GM18909 (cell line): ENCODE measurements around the gene PAMR1.
"Not testable (repeated sequence)": the region's sequence is repeated elsewhere in the genome, so short reads cannot be mapped to it uniquely, and the experiment has no call there.

Experiments
- ATAC-seq: cut with Tn5 transposase; IDR thresholded peaks from one replicate; pipeline ENCODE4 v1.9.1; 2021; ENCODE audit warnings: mild to moderate bottlenecking; ENCODE audit not compliant: unreplicated experiment, poor library complexity

PAMR1 gene

DNA sequence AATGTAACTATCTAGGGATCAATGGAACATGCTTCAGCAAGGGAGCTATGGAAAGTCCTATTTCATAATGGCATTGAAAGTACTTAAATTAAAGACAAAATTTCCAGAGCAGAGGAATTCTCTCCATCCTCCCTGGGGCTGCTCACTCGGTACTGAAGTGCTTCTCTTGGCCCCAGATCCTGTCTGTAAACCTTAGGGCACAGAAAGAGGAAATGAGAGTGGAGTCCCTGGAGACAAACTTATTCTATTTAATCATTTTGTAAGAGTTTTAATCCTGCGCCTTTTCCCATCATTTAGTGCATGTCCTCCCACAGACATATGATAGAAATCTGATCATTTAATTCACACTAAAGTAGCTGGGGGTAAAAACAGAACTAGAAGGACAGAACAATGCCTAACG, 20.9 kb upstream of the PAMR1 start:
- ATAC-seq, result no peak

- ATAC-seq, result no peak
Observed at GRCh38 chr11:35545391-35546003, 20.1 kb upstream of the PAMR1 start.

GRCh38 chr11:35543481-35543880, 18.1 kb upstream of the PAMR1 start:
- ATAC-seq, result no peak

DNA sequence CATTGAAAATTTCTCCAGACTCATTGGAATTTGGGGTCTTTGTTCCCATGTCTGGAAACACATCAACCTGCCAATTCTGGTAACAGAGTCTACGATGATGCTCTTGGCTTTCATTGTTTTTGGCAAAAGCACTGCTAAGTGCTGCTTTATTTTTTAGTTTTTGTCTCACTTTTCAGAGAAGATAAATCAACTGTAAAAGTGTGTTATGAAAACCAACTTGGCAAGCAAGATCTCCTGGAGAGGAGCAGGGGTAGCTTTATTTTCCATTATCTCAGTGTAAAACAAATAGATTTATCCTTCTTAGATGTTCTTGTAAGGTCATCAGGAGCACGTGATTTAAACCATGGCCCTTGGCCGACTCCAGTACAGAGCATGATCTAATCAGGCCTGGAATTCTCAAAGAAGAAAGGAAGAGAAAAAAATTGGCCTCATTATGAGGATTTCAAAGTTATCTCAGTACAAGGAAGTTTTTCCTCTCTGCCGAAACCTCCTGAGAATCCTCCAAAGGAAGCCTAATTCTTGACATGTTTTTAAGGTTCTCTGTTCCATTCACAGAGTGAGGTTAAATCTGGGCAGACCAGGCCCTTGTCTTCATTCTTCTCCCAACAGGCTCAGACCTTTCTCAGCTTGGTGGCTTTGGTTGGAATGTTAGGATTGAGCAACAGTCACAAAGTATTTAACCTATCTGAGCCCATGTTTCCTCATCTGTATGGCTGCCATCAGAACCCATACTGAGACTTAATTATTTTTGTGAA, 16.4 kb upstream of the PAMR1 start:
- ATAC-seq, result no peak

DNA sequence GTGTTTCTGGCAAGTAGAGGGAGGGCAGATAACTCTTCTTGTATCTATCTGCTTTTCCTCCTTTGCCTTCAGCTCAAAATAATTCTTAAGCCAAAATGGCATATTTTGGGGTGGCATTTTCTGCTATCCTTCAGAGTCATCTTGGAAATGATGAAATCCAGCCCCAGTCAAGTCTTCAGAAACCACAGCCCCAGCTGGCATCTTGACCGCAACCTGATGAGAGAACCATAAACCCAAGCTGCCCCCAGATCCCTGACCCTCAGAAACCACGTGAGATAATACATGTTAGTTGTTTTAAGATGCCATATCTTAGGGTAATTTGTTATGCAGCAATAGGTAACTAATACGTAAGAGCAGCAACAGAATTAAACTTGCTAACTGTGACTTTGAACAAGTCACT, 15.1 kb upstream of the PAMR1 start:
- no peak for ATAC-seq

GRCh38 chr11:35539781-35540281, 14.4 kb upstream of the PAMR1 start:
- ATAC-seq, result no peak

GRCh38 chr11:35539256-35539655, 13.8 kb upstream of the PAMR1 start:
- ATAC-seq, result no peak

DNA sequence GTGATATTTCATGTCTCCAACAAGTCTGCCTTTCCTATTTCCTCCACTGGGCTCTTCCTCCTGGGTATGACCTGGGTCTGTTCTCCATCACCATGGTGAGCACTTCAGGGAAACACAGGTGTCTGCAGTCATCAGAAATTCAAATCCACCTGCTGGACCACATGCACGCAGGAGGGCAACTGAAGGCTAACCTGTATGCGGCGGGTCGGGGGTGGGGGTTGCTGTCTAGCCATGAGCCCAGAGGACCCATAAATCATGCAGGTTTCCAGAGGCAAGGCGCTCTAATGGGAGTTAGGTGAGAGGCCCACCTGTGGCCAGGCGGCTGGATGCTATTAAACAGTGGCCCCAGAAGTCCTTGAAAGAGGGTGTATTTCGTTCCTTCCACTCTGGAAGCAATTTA, 11.1 kb upstream of the PAMR1 start:
- no peak for ATAC-seq

- no peak for ATAC-seq
Observed at GRCh38 chr11:35531246-35531645, 5.8 kb upstream of the PAMR1 start.

GRCh38 chr11:35529971-35530495, 4.6 kb upstream of the PAMR1 start:
- ATAC-seq, result no peak

GRCh38 chr11:35526370-35526792, 965 bp upstream of the PAMR1 start:
- no peak for ATAC-seq

GRCh38 chr11:35524780-35525179, 636 bp downstream of the PAMR1 start:
- no peak for ATAC-seq

DNA sequence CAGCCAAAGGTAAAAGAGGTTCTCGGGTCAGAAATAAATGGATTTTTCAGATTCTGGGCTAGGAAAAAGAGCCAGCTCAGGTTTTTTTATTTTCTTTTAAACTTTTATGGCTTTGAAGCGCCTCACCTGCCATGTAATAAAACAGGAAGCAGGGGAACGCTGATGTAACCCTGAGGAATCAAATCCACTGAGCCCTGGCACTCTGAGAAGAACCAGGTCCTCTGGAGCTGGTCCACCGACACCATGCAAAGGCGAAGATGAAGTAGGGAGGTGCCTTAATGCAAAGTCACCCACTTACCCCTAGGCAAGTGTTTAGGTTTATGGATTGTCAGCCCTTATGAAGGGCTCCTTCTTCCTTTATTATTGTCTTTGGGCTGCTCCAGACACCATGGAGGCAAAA, 1.6 kb downstream of the PAMR1 start:
- ATAC-seq, result no peak

DNA sequence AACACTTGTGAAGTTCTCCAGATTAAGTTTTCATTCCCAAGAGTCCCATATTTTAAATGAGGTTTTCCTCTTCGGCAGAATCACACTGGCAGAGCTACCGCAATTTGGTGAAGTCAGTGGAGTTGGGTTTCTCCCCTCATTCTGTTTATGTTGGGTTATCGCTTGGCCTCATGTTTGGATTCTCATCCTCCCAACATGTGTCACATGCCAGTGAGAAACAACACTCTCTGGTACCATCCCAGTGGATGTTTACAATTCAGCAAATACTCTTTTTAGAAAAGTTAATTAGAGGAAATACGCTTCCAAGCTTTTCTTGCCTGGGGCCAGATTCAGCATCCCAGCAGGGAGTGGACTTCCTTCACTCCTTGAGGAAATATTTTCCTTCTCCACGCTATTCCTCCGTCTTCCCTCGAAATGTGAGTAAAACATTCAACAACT, 2.1 kb downstream of the PAMR1 start:
- no peak for ATAC-seq

DNA sequence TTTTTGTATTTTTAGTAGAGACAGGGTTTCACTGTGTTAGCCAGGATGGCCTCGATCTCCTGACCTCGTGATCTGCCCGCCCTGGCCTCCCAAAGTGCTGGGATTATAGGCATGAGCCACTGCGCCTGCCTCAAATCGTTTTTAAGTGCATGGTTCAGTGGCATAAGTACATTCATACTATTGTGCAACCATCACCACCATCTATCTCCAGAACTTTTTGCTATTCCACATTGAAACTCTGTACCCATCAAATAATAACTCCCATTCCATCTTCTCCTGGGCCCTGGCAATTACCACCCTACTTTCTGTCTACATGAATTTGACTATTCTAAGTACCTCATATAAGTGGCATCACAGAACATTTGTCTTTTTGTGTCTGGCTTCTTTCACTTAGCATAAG, 3.3 kb downstream of the PAMR1 start:
- ATAC-seq, result not testable (repeated sequence)

GRCh38 chr11:35520376-35520775, 5.0 kb downstream of the PAMR1 start:
- no peak for ATAC-seq

DNA sequence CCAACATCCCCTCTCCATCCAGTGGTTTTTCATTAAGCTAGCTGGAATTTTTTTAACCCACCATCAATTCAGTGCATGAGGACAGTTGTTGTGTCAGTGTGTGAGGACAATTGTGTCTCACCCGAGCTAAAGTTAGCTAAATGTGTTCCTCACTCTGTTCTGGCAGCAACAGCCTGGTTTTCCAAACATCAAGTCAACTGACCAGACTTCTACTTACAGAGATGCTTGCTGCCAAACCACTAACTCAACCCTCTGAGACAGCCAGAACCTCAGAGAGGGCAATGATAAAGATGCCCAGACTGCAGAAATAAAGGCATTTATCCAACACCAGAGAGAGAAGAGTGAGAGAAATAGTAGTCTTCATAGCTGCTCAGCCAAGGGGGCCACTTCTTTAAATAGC, 6.7 kb downstream of the PAMR1 start:
- no peak for ATAC-seq

DNA sequence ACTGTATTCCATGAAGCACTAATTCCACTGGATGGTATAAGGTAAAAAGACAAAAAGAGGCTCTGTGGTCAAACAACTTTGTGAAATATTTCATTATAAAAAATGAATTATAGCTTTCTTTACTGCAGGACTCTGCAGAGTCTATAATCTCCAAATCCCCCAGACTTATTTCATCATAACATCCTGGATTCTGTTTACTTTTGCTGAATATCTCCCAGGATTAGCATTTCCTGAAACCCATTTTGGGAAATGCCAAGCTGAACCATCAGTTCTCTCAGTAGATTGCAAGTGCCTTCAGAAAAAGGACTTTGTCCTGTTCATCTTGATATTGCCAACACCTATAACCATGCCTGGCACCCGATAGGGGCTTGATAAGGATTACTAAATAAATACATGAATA, 7.9 kb downstream of the PAMR1 start:
- ATAC-seq, result no peak

- no peak for ATAC-seq
Observed at GRCh38 chr11:35516403-35516802, 9.0 kb downstream of the PAMR1 start.

DNA sequence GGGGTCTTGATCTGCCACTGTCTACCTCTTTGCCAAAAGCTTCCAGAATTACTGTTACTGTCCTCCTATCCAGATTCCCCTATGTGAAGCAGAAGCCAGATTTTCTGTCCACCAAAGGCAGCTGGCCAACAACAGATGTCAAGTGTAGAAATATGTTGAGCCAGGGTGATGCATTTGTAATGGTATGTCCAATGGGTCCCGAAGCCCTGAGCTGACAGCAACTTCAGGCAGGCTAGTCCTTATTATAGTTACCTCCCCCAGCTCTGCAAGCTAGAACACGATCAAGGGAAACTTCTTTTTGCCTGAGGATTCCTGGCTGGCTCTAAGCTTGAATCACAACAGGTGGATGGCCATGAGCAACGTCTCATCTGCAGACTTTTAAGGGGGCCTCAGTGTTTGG, 10.2 kb downstream of the PAMR1 start:
- no peak for ATAC-seq

DNA sequence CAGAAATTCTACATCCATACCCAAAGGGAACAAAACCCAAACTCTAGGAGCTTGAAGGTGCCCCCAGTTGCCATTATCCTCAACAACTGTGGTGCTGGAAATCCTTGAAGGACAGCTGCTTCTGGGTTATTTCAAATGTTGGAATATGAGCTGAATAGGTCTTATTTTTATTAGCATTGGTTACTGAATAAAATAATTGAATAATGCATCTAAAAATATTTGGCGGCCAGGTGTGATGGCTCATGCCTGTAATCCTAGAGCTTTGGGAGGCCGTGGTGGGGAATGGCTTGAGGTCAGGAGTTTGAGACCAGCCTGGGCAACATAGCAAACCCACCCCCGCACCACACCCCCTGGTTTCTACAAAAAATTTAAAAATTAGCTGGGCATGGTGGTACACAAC, 10.9 kb downstream of the PAMR1 start:
- ATAC-seq, result no peak

DNA sequence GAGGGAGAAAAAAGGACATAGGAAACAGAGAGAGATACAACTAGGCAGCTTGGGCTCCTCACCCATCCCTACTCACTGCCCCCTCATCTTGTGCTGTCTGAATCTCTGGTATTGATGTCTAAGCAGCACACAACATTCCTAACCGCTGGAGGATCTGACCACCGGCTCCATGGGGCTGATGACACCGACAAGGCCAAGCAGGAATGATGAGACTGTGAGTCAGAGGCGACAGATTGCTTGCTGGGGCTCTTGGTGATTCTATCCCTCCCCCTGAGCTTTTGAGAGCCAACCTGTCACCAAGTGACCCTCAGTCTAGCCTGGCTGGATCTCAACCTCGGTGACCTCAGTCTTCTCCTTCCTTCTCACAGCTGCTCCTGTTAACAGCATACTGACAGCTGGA, 13.8 kb downstream of the PAMR1 start:
- no peak for ATAC-seq
